GM12878 (cell line): Measurements from ENCODE around the gene CCNYL1. TPM values are rescaled to one million over a fixed set of nuclear protein-coding genes. Genes with fewer than 3 reads are reported as not detected.

Source experiments
- ATAC-seq: fragments of 200-7000 bp; cut with Tn5 transposase; 3 replicates; pipeline ENCODE4 v1.9.1; 2020; ENCODE audit warnings: mild to moderate bottlenecking, moderate library complexity
- BruUV-seq: library from RNA; stranded (reverse); fragments of 400-500 nt; replicated peaks from 2 replicates; lab custom pipeline; 2021; lab: Mats Ljungman, UMichigan
- CTCF ChIA-PET: fragments of 300-600 bp; sonication (Branson Sonifier 250); formaldehyde crosslinking; extraction: SDS; loops from one replicate; lab custom pipeline; 2021; ENCODE audit warnings: inconsistent platforms; lab: Yijun Ruan, JAX
- POLR2A ChIA-PET: fragments of 350-600 bp; formaldehyde crosslinking; extraction: SDS; loops from one replicate; lab custom pipeline; 2021; ENCODE audit warnings: inconsistent platforms; lab: Charles Lee
- RAD21 ChIA-PET: fragments of 300-600 bp; sonication (Branson Sonifier 250); formaldehyde crosslinking; loops from one replicate; lab custom pipeline; 2023; ENCODE audit warnings: antibody characterized with exemption; ENCODE audit not compliant: unreplicated experiment; lab: Charles Lee
- SMC1A ChIA-PET: fragments of 300-600 bp; sonication (Branson Sonifier 250); formaldehyde crosslinking; loops from one replicate; lab custom pipeline; 2023; ENCODE audit not compliant: unreplicated experiment, uncharacterized antibody; lab: Charles Lee
- DNase-seq: peaks from one replicate; pipeline ENCODE4 v3.0.0-alpha.2; 2011; ENCODE audit warnings: low read depth, low spot score
- FAIRE-seq: peaks from 3 replicates; lab custom pipeline; 2011; peaks lifted over from hg19 to GRCh38; lab: Jason Lieb, UNC
- H2AFZ ChIP-seq: 2 replicates; pipeline ENCODE4 v1.6.0; 2011; ENCODE audit warnings: low read depth, low read length, control low read depth; ENCODE audit not compliant: control insufficient read depth
- H3K27ac ChIP-seq: 2 replicates; pipeline ENCODE4 v1.5.1; 2011; ENCODE audit warnings: control low read depth; ENCODE audit not compliant: control insufficient read depth, insufficient read depth
- H3K27me3 ChIP-seq, 2 experiments: replicated peaks in 1 of 2; 2 replicates each; pipeline versions ENCODE4 v1.6.0 to v1.6.1; 2011; ENCODE audit warnings: low read length in 1 of 2; ENCODE audit not compliant: control insufficient read depth in 2 of 2, insufficient read depth in 2 of 2
- H3K36me3 ChIP-seq, 2 experiments: 2 replicates each; pipeline ENCODE4 v1.5.1; 2011; ENCODE audit warnings: low read length in 1 of 2; ENCODE audit not compliant: control insufficient read depth in 2 of 2, insufficient read depth in 2 of 2
- H3K4me1 ChIP-seq: 2 replicates; pipeline ENCODE4 v1.6.1; 2011; ENCODE audit warnings: mild to moderate bottlenecking, low read length, moderate library complexity, mixed read lengths; ENCODE audit not compliant: control insufficient read depth, insufficient read depth
- H3K4me2 ChIP-seq: 2 replicates; pipeline ENCODE4 v1.6.0; 2011; ENCODE audit warnings: control low read depth; ENCODE audit not compliant: control insufficient read depth, insufficient read depth
- H3K4me3 ChIP-seq: fragments of 200-600 bp; sonication (generic); 2 replicates; pipeline ENCODE4 v1.5.1; 2016
- H3K79me2 ChIP-seq: 2 replicates; pipeline ENCODE4 v1.6.0; 2011; ENCODE audit warnings: low read length; ENCODE audit not compliant: control insufficient read depth, insufficient read depth
- H3K9ac ChIP-seq: 2 replicates; pipeline ENCODE4 v1.8.0; 2011; ENCODE audit warnings: low read length, control low read depth, mixed read lengths; ENCODE audit not compliant: control insufficient read depth, insufficient read depth
- H3K9me3 ChIP-seq: replicated peaks from 3 replicates; pipeline ENCODE4 v1.5.1; 2011; ENCODE audit warnings: mild to moderate bottlenecking, low read length; ENCODE audit not compliant: control insufficient read depth, insufficient read depth
- H4K20me1 ChIP-seq: 2 replicates; pipeline ENCODE4 v1.6.0; 2011; ENCODE audit not compliant: control insufficient read depth, insufficient read depth
- ATF7 ChIP-seq: fragments of 450-650 bp; IDR thresholded peaks from 2 replicates; pipeline ENCODE4 v1.6.1; 2016; ENCODE audit warnings: low read depth, mild to moderate bottlenecking
- BCL3 ChIP-seq: IDR thresholded peaks from 2 replicates; pipeline ENCODE4 v1.6.1; 2011; ENCODE audit warnings: borderline replicate concordance, low read depth, mild to moderate bottlenecking, moderate library complexity, low read length; ENCODE audit not compliant: insufficient read depth, poor library complexity, severe bottlenecking
- BRCA1 ChIP-seq: IDR thresholded peaks from 2 replicates; pipeline ENCODE4 v1.6.1; 2011; ENCODE audit warnings: low read depth, low read length, improper control_type of control experiment
- CBX5 ChIP-seq: sonication (generic); IDR thresholded peaks from 2 replicates; pipeline ENCODE4 v1.6.1; 2016; ENCODE audit warnings: low read depth, moderate library complexity, mild to moderate bottlenecking, inconsistent platforms
- CREM ChIP-seq: IDR thresholded peaks from 2 replicates; pipeline ENCODE4 v1.6.1; 2014; ENCODE audit warnings: antibody characterized with exemption, low read depth
- HDAC2 ChIP-seq: fragments of 200-600 bp; sonication (generic); IDR thresholded peaks from 2 replicates; pipeline ENCODE4 v1.6.1; 2017
- MXI1 ChIP-seq: fragments of 150-350 bp; IDR thresholded peaks from 2 replicates; pipeline ENCODE4 v1.6.1; 2011; ENCODE audit warnings: low read depth, mild to moderate bottlenecking, inconsistent platforms, low read length, improper control_type of control experiment
- NR2F1 ChIP-seq: fragments of 450-650 bp; conservative IDR thresholded peaks from 2 replicates; pipeline ENCODE4 v1.6.1; 2017; ENCODE audit warnings: mild to moderate bottlenecking
- PAX8 ChIP-seq: fragments of 450-650 bp; IDR thresholded peaks from 2 replicates; pipeline ENCODE4 v1.6.1; 2017; ENCODE audit warnings: mild to moderate bottlenecking, moderate library complexity
- PML ChIP-seq: IDR thresholded peaks from 2 replicates; pipeline ENCODE4 v1.6.1; 2012; ENCODE audit warnings: low read length, inconsistent platforms
- POLR2A ChIP-seq: IDR thresholded peaks from 2 replicates; pipeline ENCODE4 v1.6.1; 2011; ENCODE audit warnings: low read depth, mild to moderate bottlenecking, low read length
- RFX5 ChIP-seq: IDR thresholded peaks from 2 replicates; pipeline ENCODE4 v1.6.1; 2011; ENCODE audit warnings: low read depth, low read length, improper control_type of control experiment
- RUNX3 ChIP-seq: IDR thresholded peaks from 2 replicates; pipeline ENCODE4 v1.6.1; 2012; ENCODE audit warnings: low read length, inconsistent platforms
- SREBF1 ChIP-seq: IDR thresholded peaks from 2 replicates; pipeline ENCODE4 v1.6.1; 2012; ENCODE audit warnings: mild to moderate bottlenecking, low read length
- STAT3 ChIP-seq: IDR thresholded peaks from 2 replicates; pipeline ENCODE4 v1.6.1; 2011; ENCODE audit warnings: low read depth, low read length, improper control_type of control experiment
- SUPT20H ChIP-seq: IDR thresholded peaks from 2 replicates; pipeline ENCODE4 v1.6.1; 2011; ENCODE audit warnings: low read depth, mild to moderate bottlenecking, low read length, moderate library complexity, borderline replicate concordance; ENCODE audit not compliant: control insufficient read depth
- TCF7 ChIP-seq: IDR thresholded peaks from 2 replicates; pipeline ENCODE4 v1.6.1; 2014; ENCODE audit warnings: antibody characterized with exemption, borderline replicate concordance
- ZNF217 ChIP-seq: fragments of 450-650 bp; IDR thresholded peaks from 2 replicates; pipeline ENCODE4 v1.6.1; 2017; ENCODE audit warnings: antibody characterized with exemption, mild to moderate bottlenecking
- WGBS: methylation state at CpG from one replicate; pipeline ENCODE4 v1.1.6; 2016; ENCODE audit warnings: low lambda C conversion rate; ENCODE audit not compliant: insufficient replicate concordance, insufficient coverage; ENCODE audit errors: missing lambda C conversion rate; 5-methylcytosine and 5-hydroxymethylcytosine counted together
- in situ Hi-C: fragments of 300-500 bp; cut with MboI; formaldehyde crosslinking; loops from 9 replicates; pipeline ENCODE4 v1.14.3; 2018; ENCODE audit warnings: mixed read lengths
- intact Hi-C: fragments of 100-400 bp; cut with micrococcal nuclease; formaldehyde crosslinking; loops from one replicate; pipeline ENCODE4 v1.14.2; 2022; ENCODE audit not compliant: unreplicated experiment
- polyA plus RNA-seq, 11 experiments: library from polyadenylated mRNA; depleted of rRNA in 4 of 11; unstranded in 6 of 11; stranded (reverse) in 5 of 11; fragments of >200 nt; fragmentation: Nextera tagmentation in 4 of 11; fragmentation: Illumina TruSeq in 1 of 11; extraction: Ambion mirVana in 4 of 11; extraction: Trizol in 1 of 11; gene quantifications; 1 replicate in 1 of 11; 2 replicates in 10 of 11; pipeline versions ENCODE4 v1.2.1 to v1.2.3, GENCODE V29; 2011 to 2016; ENCODE audit warnings: inconsistent platforms in 2 of 11, missing spikeins in 2 of 11, low read depth in 1 of 11
- total RNA-seq, 4 experiments: library from RNA; depleted of rRNA in 3 of 4; stranded (reverse); fragments of >200 nt in 3 of 4; fragmentation: Illumina TruSeq in 1 of 4; extraction: Trizol in 1 of 4; gene quantifications; 2 replicates each; pipeline versions ENCODE4 v1.2.1 to v1.2.3, GENCODE V29; 2013 to 2021
- TF ChIP-seq, protein P1 (sequence below): fragments of 450-650 bp; IDR thresholded peaks from 2 replicates; pipeline ENCODE4 v1.6.1; 2016; ENCODE audit warnings: mild to moderate bottlenecking

Gene CCNYL1
- total and polyA plus RNA-seq, 10 of the 15 experiments (the other 5 are each of a cell fraction or from before 2014, with no cell fraction given) = 1.8 to 12.3 (median 5.9) TPM

DNA sequence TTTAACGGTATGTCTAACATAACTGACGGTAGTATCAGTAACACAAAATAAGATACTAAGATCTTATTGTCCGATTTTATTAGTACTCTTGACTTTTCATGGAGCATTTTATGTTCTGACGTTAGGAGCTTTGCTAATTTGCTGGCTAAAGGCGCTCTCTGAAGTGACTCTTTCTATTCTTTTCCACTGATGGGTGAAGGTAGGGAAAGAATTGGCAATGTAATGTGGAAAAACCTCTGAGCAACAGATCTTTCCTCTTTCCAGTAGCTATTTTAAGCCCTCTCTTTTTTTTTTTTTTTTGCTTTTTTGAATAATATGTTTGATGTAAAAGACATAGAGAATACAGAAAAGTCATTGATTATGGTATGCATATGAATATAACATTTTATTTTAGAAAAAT lies 4.6 kb downstream of the CCNYL1 start:
- ChIA-PET RAD21 (no interaction called here), SMC1A (interaction anchor here (1.2 to 3.5 kb wide), 6 partner anchors 10 to 96 kb away, joined by 3 to 23 read pairs (median 3); no protein-coding TSS in a partner anchor), CTCF (interaction anchor here (2.1 kb wide), 1 partner anchor 89 kb away, joined by 8 read pairs; no protein-coding TSS in a partner anchor), POLR2A (interaction anchor here (0.6 to 1.7 kb wide), 8 partner anchors 8 to 721 kb away, joined by 3 to 8 read pairs (median 5); no protein-coding TSS in a partner anchor)
- no peak for ATAC-seq
- no peak for FAIRE-seq
- in situ Hi-C loops (no loop called here), intact Hi-C loops (no loop called here)
- 87% methylated on average over 5 of the region's 5 CpGs for WGBS
- no peaks in the 10 kb centered on the region for H4K20me1 ChIP-seq
- H3K4me1 ChIP-seq = no peaks in the 10 kb centered on the region; the same call in 1 of the 2 replicates
- peaks cover 19% of the 10 kb centered on the region for H3K79me2 ChIP-seq
- DNase-seq = no peak
- H3K27me3 ChIP-seq = no peaks in the 10 kb centered on the region
- TF ChIP-seq NR2F1 = no peak
- no peak for TF ChIP-seq CBX5
- TF ChIP-seq HDAC2 = no peak
- no peak for TF ChIP-seq PML
- TF ChIP-seq TCF7 = no peak
- no peak for TF ChIP-seq BRCA1
- TF ChIP-seq RUNX3 = no peak
- H3K9me3 ChIP-seq = no peaks in the 10 kb centered on the region
- H3K9ac ChIP-seq = no peak overlapping the region
- no peak overlapping the region for H2AFZ ChIP-seq
- no peak overlapping the region for H3K4me3 ChIP-seq
- H3K36me3 ChIP-seq = no peaks in the 10 kb centered on the region
- no TSS peak for BruUV-seq
- no peak overlapping the region for H3K4me2 ChIP-seq
- H3K27ac ChIP-seq = no peak overlapping the region

- Histone ChIP-seq H4K20me1 (no peaks in the 10 kb centered on the region), H3K4me1 (peaks cover 3% of the 10 kb centered on the region; the same call in 1 of the 2 replicates), H3K36me3 (no peaks in the 10 kb centered on the region), H3K4me2 (no peak overlapping the region), H3K4me3 (no peak overlapping the region), H3K9ac (no peak overlapping the region), H3K79me2 (peaks cover 7% of the 10 kb centered on the region), H3K9me3 (no peaks in the 10 kb centered on the region), H3K27ac (no peak overlapping the region), H3K27me3 (no peaks in the 10 kb centered on the region), H2AFZ (no peak overlapping the region)
- 90% methylated on average over 3 of the region's 3 CpGs for WGBS
- ChIA-PET CTCF (interaction anchor here (0.6 to 3.0 kb wide), 3 partner anchors 13 to 92 kb away, joined by 3 to 12 read pairs (median 6); no protein-coding TSS in a partner anchor), RAD21 (interaction anchor here (1.1 to 1.2 kb wide), 3 partner anchors 8 to 93 kb away, joined by 3 to 4 read pairs (median 3); partner anchors contain the start of gene METTL21A), POLR2A (interaction anchor here (0.6 to 1.6 kb wide), 4 partner anchors 9 to 1627 kb away, joined by 3 to 7 read pairs (median 4); no protein-coding TSS in a partner anchor), SMC1A (interaction anchor here (0.6 kb wide), 2 partner anchors 8 to 636 kb away, joined by 3 read pairs; no protein-coding TSS in a partner anchor)
- ATAC-seq = no peak
- BruUV-seq = no TSS peak
- FAIRE-seq = no peak
- intact Hi-C loops (no loop called here), in situ Hi-C loops (no loop called here)
- DNase-seq = no peak
- TF ChIP-seq ATF7 (no peak), MXI1 (no peak), ZNF217 (no peak), POLR2A (no peak), SREBF1 (no peak), PAX8 (no peak), RFX5 (no peak), STAT3 (no peak), SUPT20H (no peak), CREM (no peak), BCL3 (no peak)
- TF ChIP-seq, protein P1, sequence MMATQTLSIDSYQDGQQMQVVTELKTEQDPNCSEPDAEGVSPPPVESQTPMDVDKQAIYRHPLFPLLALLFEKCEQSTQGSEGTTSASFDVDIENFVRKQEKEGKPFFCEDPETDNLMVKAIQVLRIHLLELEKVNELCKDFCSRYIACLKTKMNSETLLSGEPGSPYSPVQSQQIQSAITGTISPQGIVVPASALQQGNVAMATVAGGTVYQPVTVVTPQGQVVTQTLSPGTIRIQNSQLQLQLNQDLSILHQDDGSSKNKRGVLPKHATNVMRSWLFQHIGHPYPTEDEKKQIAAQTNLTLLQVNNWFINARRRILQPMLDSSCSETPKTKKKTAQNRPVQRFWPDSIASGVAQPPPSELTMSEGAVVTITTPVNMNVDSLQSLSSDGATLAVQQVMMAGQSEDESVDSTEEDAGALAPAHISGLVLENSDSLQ = no peak
These were observed 7.1 kb downstream of the CCNYL1 start for GRCh38 chr2:207718521-207718920.
